Suppressor macrophage (primary cell): ENCODE results near the gene CCL14.
"Not testable (repeated sequence)": the region's sequence is repeated elsewhere in the genome, so short reads cannot be mapped to it uniquely, and the experiment has no call there.

Experiments
- DNase-seq, 4 experiments: peaks; one replicate each; pipeline ENCODE4 v3.0.0-alpha.2; 2020 to 2022

Gene CCL14

DNA sequence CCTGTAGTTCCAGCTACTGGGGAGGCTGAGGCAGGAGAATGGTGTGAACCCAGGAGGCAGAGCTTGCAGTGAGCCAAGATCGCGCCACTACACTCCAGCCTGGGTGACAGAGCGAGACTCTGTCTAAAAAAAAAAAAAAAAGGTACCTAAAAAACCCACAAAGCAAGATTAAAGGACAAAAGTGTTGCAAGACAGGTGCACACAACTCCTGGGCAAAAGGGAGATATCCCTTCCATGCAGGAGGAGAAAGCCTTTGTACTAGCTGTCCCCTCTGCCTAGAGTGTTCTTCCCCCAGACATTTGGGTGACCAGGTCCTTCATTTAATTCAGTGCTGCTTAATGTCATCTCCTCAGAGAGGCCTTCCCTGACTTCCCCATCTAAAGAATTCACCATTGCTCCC, 48.0 kb downstream of the CCL14 start:
- not testable (repeated sequence) for DNase-seq

DNA sequence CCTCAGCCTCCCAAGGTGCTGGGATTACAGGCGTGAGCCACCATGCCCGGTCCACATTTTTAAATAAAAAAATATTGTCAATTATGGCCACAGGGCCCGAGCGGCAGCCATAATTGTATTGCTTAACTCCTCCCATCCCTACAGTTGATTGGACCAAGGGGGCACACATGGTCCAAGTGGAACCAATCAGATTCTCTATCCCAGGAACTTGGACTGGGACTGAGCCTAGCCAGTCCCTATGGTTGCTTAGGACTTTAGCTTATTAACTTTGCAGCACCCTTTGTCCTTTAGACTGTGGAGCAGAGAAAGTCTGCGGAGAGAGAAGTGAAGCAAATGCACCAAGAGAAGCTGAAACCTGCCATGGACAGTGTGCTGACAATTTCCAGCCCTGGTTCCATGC, 50.5 kb downstream of the CCL14 start:
- no peak for DNase-seq

DNA sequence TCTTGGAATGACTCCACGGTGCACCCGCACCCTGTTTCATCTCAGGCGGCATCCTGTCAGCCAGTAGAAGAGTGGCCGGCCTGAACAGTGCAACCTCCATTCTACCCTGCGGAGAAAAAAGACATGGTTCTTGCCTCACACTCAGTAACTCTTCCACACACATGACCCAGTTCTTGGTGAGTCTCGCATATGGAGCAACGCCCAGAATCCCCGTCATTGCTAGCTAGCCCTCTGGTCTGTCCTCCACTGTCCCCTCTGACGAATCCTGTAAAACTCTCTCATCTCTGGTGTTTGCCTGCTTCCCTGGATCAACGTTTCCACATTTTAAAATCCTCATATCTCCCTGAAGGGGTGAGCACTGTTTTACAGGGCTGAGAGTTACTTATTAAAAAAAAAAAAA, 51.8 kb downstream of the CCL14 start:
- no peak for DNase-seq
